Measurements from ENCODE around the gene ZFHX3. TPM values are rescaled to one million over a fixed set of nuclear protein-coding genes. Genes with fewer than 3 reads are reported as not detected.

ZFHX3 gene
- total and polyA plus RNA-seq, 2 donors from 2014 or later = 2.3 to 29.3 TPM

GRCh38 chr16:73018821-73019456 lies 29.0 kb downstream of the ZFHX3 start:
- Histone ChIP-seq H3K9me3 (ENCODE audit: control insufficient read depth in 2 of 3, insufficient read depth in 1 of 3, low read length in 3 of 3) (no peaks in the 10 kb centered on the region), H3K9ac (ENCODE audit: low read length in 3 of 3) (no peak overlapping the region), H3K27ac (ENCODE audit: low read depth in 2 of 2, low read length in 2 of 2) (peak overlapping the region in 1 of 2 donors; percentile 1), H3K27me3 (ENCODE audit: control insufficient read depth, insufficient read depth, low read length) (no peaks in the 10 kb centered on the region), H3K4me1 (ENCODE audit: control insufficient read depth in 2 of 3, insufficient read depth in 2 of 3, low read depth in 1 of 3, low read length in 3 of 3) (peaks cover 0 to 32% (median 28%) of the 10 kb centered on the region in 3 donors), H3K4me3 (ENCODE audit: low read length in 3 of 3) (no peak overlapping the region), H3K36me3 (ENCODE audit: control insufficient read depth in 2 of 3, insufficient read depth in 3 of 3, low read length in 3 of 3) (no peaks in the 10 kb centered on the region)
- TF ChIP-seq CTCF (IDR thresholded peaks at IDR 0.05; ENCODE audit: borderline replicate concordance, extremely low read depth, insufficient read depth) = no peak
- DNase-seq = peak in 1 of 5 donors; percentile 16
- intact Hi-C loops (cut with DNase I) = no loop called here
- FAIRE-seq = no peak

GRCh38 chr16:73017321-73017720 lies 30.6 kb downstream of the ZFHX3 start:
- Histone ChIP-seq H3K27me3 (ENCODE audit: control insufficient read depth, insufficient read depth, low read length) (no peaks in the 10 kb centered on the region), H3K36me3 (ENCODE audit: control insufficient read depth in 2 of 3, insufficient read depth in 3 of 3, low read length in 3 of 3) (no peaks in the 10 kb centered on the region), H3K9me3 (ENCODE audit: control insufficient read depth in 2 of 3, insufficient read depth in 1 of 3, low read length in 3 of 3) (no peaks in the 10 kb centered on the region), H3K9ac (ENCODE audit: low read length in 3 of 3) (no peak overlapping the region), H3K4me1 (ENCODE audit: control insufficient read depth in 2 of 3, insufficient read depth in 2 of 3, low read depth in 1 of 3, low read length in 3 of 3) (peaks cover 0 to 33% (median 28%) of the 10 kb centered on the region in 3 donors), H3K27ac (ENCODE audit: low read depth in 2 of 2, low read length in 2 of 2) (no peak overlapping the region), H3K4me3 (ENCODE audit: low read length in 3 of 3) (no peak overlapping the region)
- intact Hi-C loops (cut with DNase I) = no loop called here
- FAIRE-seq (no peak), DNase-seq (no peak)
- no peak for TF ChIP-seq CTCF (IDR thresholded peaks at IDR 0.05; ENCODE audit: borderline replicate concordance, extremely low read depth, insufficient read depth)

- peak overlapping the region; percentile 61 to 68 for H3K27ac ChIP-seq (ENCODE audit: low read depth in 2 of 2, low read length in 2 of 2)
- intact Hi-C loops (cut with DNase I) = no loop called here
- no peaks in the 10 kb centered on the region for H3K36me3 ChIP-seq (ENCODE audit: control insufficient read depth in 2 of 3, insufficient read depth in 3 of 3, low read length in 3 of 3)
- DNase-seq (peak in 1 of 5 donors; percentile 58), FAIRE-seq (no peak)
- H3K4me1 ChIP-seq (ENCODE audit: control insufficient read depth in 2 of 3, insufficient read depth in 2 of 3, low read depth in 1 of 3, low read length in 3 of 3) = peaks cover 0 to 36% (median 28%) of the 10 kb centered on the region in 3 donors
- no peak for TF ChIP-seq CTCF (IDR thresholded peaks at IDR 0.05; ENCODE audit: borderline replicate concordance, extremely low read depth, insufficient read depth)
- H3K4me3 ChIP-seq (ENCODE audit: low read length in 3 of 3) = peak overlapping the region in 1 of 3 donors; percentile 6
- no peaks in the 10 kb centered on the region for H3K27me3 ChIP-seq (ENCODE audit: control insufficient read depth, insufficient read depth, low read length)
- H3K9me3 ChIP-seq (ENCODE audit: control insufficient read depth in 2 of 3, insufficient read depth in 1 of 3, low read length in 3 of 3) = no peaks in the 10 kb centered on the region
- no peak overlapping the region for H3K9ac ChIP-seq (ENCODE audit: low read length in 3 of 3)
These were observed 31.5 kb downstream of the ZFHX3 start for GRCh38 chr16:73016488-73016830.

Measured in kidney (tissue), 14 donors.